ENCODE data around the gene CACNG8.
"Not testable (repeated sequence)": the region's sequence is repeated elsewhere in the genome, so short reads cannot be mapped to it uniquely, and the experiment has no call there.

Gene CACNG8

DNA sequence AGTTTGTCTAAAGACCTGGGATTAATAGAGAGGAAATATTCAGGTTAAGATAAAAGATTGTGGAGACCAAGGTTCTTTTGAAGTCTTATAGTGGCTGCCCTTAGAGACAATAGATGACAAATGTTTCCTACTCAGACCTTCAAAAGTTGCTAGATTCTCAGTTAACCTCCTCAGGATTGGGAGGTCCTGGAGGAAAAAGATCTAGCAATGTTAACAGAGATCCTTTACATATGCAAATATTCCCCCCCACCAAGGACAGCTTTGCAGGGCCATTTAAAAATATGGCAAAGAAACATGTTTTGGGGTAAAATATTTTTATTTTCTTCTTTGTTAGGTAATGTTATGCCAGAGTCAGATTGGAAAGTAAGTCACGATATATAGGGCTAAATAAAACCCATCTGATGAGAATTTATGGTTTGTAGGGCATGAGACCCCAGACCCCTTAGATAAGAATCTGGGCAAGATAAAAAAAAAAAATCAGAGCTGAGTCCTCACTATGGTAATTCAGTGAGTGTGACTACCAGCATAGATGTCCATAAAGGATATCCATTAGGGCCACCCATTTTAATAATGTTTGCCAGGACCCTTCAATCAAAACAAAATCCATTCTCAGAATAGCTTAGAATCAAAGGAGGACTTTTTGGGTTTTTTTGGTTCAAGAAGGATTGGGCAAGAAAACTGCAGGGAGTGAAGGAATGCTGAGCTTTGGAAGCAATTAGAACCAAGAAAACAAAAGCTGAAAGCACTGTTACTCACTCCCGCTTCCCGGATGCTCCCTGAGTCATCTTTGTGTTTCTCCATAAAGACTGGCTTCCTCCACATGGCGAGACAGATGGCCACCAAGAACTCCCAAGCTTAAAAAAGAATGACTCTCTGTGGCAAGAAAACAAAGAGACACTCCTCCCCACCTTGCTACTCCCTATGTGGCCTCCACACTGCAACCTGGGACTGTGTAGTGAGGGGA, 72.8 kb downstream of the CACNG8 start:
- Histone ChIP-seq H3K4me3 (ENCODE audit: low read depth, low read length) (no peak overlapping the region), H3K4me1 (ENCODE audit: control insufficient read depth, insufficient read depth, low read length) (no peaks in the 10 kb centered on the region), H3K36me3 (ENCODE audit: control insufficient read depth in 2 of 2, insufficient read depth in 1 of 2, low read length in 2 of 2) (no peaks in the 10 kb centered on the region), H3K27ac (ENCODE audit: extremely low read depth, low read depth, low read length) (no peak overlapping the region), H3K9me3 (ENCODE audit: control insufficient read depth, insufficient read depth, low read depth, low read length) (no peaks in the 10 kb centered on the region)
- ChIA-PET CTCF (interaction anchor here (0.6 to 0.9 kb wide), 5 partner anchors 47 to 355 kb away, joined by 3 to 5 read pairs (median 3); no protein-coding TSS in a partner anchor), POLR2A (no interaction called here)
- TF ChIP-seq, protein P1, sequence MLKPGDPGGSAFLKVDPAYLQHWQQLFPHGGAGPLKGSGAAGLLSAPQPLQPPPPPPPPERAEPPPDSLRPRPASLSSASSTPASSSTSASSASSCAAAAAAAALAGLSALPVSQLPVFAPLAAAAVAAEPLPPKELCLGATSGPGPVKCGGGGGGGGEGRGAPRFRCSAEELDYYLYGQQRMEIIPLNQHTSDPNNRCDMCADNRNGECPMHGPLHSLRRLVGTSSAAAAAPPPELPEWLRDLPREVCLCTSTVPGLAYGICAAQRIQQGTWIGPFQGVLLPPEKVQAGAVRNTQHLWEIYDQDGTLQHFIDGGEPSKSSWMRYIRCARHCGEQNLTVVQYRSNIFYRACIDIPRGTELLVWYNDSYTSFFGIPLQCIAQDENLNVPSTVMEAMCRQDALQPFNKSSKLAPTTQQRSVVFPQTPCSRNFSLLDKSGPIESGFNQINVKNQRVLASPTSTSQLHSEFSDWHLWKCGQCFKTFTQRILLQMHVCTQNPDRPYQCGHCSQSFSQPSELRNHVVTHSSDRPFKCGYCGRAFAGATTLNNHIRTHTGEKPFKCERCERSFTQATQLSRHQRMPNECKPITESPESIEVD (tag by site-specific recombination; IDR thresholded peaks at IDR 0.05), result no peak
- TF ChIP-seq ZNF621 (tag by site-specific recombination; IDR thresholded peaks at IDR 0.05), result no peak
- TF ChIP-seq ZNF777 (tag by site-specific recombination; IDR thresholded peaks at IDR 0.05; ENCODE audit: borderline replicate concordance), result no peak
- no peak for TF ChIP-seq WT1 (tag by site-specific recombination; IDR thresholded peaks at IDR 0.05)
- TF ChIP-seq ZNF747 (tag by site-specific recombination; IDR thresholded peaks at IDR 0.05), result no peak
- TF ChIP-seq, protein P2, sequence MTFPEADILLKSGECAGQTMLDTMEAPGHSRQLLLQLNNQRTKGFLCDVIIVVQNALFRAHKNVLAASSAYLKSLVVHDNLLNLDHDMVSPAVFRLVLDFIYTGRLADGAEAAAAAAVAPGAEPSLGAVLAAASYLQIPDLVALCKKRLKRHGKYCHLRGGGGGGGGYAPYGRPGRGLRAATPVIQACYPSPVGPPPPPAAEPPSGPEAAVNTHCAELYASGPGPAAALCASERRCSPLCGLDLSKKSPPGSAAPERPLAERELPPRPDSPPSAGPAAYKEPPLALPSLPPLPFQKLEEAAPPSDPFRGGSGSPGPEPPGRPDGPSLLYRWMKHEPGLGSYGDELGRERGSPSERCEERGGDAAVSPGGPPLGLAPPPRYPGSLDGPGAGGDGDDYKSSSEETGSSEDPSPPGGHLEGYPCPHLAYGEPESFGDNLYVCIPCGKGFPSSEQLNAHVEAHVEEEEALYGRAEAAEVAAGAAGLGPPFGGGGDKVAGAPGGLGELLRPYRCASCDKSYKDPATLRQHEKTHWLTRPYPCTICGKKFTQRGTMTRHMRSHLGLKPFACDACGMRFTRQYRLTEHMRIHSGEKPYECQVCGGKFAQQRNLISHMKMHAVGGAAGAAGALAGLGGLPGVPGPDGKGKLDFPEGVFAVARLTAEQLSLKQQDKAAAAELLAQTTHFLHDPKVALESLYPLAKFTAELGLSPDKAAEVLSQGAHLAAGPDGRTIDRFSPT (tag by site-specific recombination; IDR thresholded peaks at IDR 0.05), result no peak
- TF ChIP-seq ZNF366 (tag by site-specific recombination; conservative IDR thresholded peaks at IDR 0.05), result no peak
- no peak for TF ChIP-seq ZNF555 (tag by site-specific recombination; conservative IDR thresholded peaks at IDR 0.05)
- TF ChIP-seq ZNF138 (tag by site-specific recombination; IDR thresholded peaks at IDR 0.05; ENCODE audit: borderline replicate concordance), result no peak
- no peak for TF ChIP-seq SP3 (tag by site-specific recombination; IDR thresholded peaks at IDR 0.05)
- TF ChIP-seq ZNF776 (tag by site-specific recombination; IDR thresholded peaks at IDR 0.05; ENCODE audit: borderline replicate concordance), result no peak
- TF ChIP-seq, protein P3, sequence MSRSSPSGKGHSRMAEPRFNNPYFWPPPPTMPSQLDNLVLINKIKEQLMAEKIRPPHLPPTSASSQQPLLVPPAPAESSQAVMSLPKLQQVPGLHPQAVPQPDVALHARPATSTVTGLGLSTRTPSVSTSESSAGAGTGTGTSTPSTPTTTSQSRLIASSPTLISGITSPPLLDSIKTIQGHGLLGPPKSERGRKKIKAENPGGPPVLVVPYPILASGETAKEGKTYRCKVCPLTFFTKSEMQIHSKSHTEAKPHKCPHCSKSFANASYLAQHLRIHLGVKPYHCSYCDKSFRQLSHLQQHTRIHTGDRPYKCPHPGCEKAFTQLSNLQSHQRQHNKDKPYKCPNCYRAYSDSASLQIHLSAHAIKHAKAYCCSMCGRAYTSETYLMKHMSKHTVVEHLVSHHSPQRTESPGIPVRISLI (tag by site-specific recombination; IDR thresholded peaks at IDR 0.05), result no peak
- no peak for TF ChIP-seq ZNF560 (tag by site-specific recombination; IDR thresholded peaks at IDR 0.05; ENCODE audit: borderline replicate concordance)
- no peak for TF ChIP-seq ZBTB1 (tag by site-specific recombination; IDR thresholded peaks at IDR 0.05)
- TF ChIP-seq ZNF501 (tag by site-specific recombination; IDR thresholded peaks at IDR 0.05), result no peak
- no peak for TF ChIP-seq GLIS1 (tag by site-specific recombination; IDR thresholded peaks at IDR 0.05)

DNA sequence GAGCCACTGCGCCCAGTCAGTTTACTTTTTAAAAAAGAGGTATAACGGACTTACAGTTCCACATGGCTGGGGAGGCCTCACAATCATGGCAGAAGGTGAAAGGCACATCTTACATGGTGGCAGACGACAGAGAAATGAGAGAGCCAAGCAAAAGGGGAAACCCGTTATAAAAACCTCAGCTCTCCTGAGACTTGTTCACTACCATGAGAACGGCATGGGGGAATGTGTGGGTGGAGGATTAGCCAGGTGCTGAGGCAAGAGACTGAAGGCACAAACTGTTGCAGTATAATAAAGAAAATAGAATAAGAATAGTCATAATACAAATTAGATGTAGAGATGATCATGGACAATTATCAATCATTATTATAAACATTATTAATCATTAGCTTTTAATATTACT, 73.8 kb downstream of the CACNG8 start:
- H3K27ac ChIP-seq (ENCODE audit: extremely low read depth, low read depth, low read length); POLR2A ChIA-PET; H3K36me3 ChIP-seq (ENCODE audit: control insufficient read depth in 2 of 2, insufficient read depth in 1 of 2, low read length in 2 of 2); H3K4me3 ChIP-seq (ENCODE audit: low read depth, low read length); H3K9me3 ChIP-seq (ENCODE audit: control insufficient read depth, insufficient read depth, low read depth, low read length); H3K4me1 ChIP-seq (ENCODE audit: control insufficient read depth, insufficient read depth, low read length); CTCF ChIA-PET: not testable (repeated sequence)

All from HEK293 (cell line).